ENCODE data around the gene CACNA2D3. TPM values are rescaled to one million over a fixed set of nuclear protein-coding genes. Genes with fewer than 3 reads are reported as not detected.

CACNA2D3 gene
- total RNA-seq, 4 donors from 2014 or later, result 0.55 to 3.4 (median 1.6) TPM

DNA sequence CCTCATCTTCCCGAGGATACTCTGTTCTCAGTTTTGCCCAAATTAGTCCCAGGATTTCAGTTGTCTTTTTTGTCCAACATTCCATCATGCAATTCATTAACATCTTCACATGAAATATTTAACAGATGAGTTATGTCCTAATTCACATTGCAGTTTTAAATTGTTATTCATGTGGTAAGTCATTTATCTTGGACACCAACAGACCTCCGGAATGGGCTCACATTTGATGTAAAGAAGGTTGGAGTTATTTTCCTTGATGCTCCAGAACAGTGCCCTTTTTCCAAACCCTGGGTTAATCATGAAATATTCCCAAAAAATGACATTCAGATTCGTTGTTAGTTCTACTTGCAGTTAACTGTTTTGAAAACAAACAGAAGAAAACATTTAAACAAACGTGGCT, 838.3 kb downstream of the CACNA2D3 start:
- H3K36me3 ChIP-seq, result no peaks in the 10 kb centered on the region
- H3K27ac ChIP-seq, result no peak overlapping the region
- no peak overlapping the region for H3K4me3 ChIP-seq
- no peaks in the 10 kb centered on the region for H3K4me1 ChIP-seq
- no peak for TF ChIP-seq CTCF (IDR thresholded peaks at IDR 0.05)
- TF ChIP-seq POLR2AphosphoS5 (IDR thresholded peaks at IDR 0.05), result no peak
- TF ChIP-seq EP300 (IDR thresholded peaks at IDR 0.05; ENCODE audit: low read depth), result no peak
- WGBS, 2 donors (ENCODE audit: low coverage in 1 of 2), result 59 to 67% methylated on average over 3 to 4 of the region's 4 CpGs
- intact Hi-C loops (cut with DNase I; ENCODE audit: low total_unique reads), result no loop called here
- H3K9me3 ChIP-seq, result no peaks in the 10 kb centered on the region
- in situ Hi-C loops (cut with MboI; ENCODE audit: low pct_ligation_motif_present in 1 of 4, low pct_unique_long_range_greater_than_20kb in 1 of 4, low sequenced_read_pairs in 3 of 4), result no loop called here
- no peak for DNase-seq
- H3K27me3 ChIP-seq, result no peaks in the 10 kb centered on the region

- no peaks in the 10 kb centered on the region for H3K36me3 ChIP-seq
- no peak for DNase-seq
- in situ Hi-C loops (cut with MboI; ENCODE audit: low pct_ligation_motif_present in 1 of 4, low pct_unique_long_range_greater_than_20kb in 1 of 4, low sequenced_read_pairs in 3 of 4), result no loop called here
- H3K9me3 ChIP-seq, result no peaks in the 10 kb centered on the region
- H3K4me1 ChIP-seq, result peaks cover 0 to 12% (median 0%) of the 10 kb centered on the region in 4 donors
- H3K27me3 ChIP-seq, result no peaks in the 10 kb centered on the region
- H3K4me3 ChIP-seq, result no peak overlapping the region
- intact Hi-C loops (cut with DNase I; ENCODE audit: low total_unique reads), result no loop called here
- 67 to 80% methylated on average over 1 to 2 of the region's 2 CpGs for WGBS, 2 donors (ENCODE audit: low coverage in 1 of 2)
- TF ChIP-seq POLR2AphosphoS5 (IDR thresholded peaks at IDR 0.05), result no peak
- no peak for TF ChIP-seq POLR2A (IDR thresholded peaks at IDR 0.05)
- TF ChIP-seq EP300 (IDR thresholded peaks at IDR 0.05; ENCODE audit: low read depth), result no peak
- no peak for TF ChIP-seq CTCF (IDR thresholded peaks at IDR 0.05)
- no peak overlapping the region for H3K27ac ChIP-seq
These were observed 839.8 kb downstream of the CACNA2D3 start for GRCh38 chr3:54962200-54962599.

GRCh38 chr3:54963641-54964040, 841.3 kb downstream of the CACNA2D3 start:
- no peak overlapping the region for H3K27ac ChIP-seq
- H3K27me3 ChIP-seq, result no peaks in the 10 kb centered on the region
- 77% methylated on average over 3 to 4 of the region's 4 CpGs for WGBS, 2 donors (ENCODE audit: low coverage in 1 of 2)
- no peaks in the 10 kb centered on the region for H3K36me3 ChIP-seq
- H3K9me3 ChIP-seq, result no peaks in the 10 kb centered on the region
- DNase-seq, result no peak
- in situ Hi-C loops (cut with MboI; ENCODE audit: low pct_ligation_motif_present in 1 of 4, low pct_unique_long_range_greater_than_20kb in 1 of 4, low sequenced_read_pairs in 3 of 4), result no loop called here
- no peak overlapping the region for H3K4me3 ChIP-seq
- no peak for TF ChIP-seq POLR2AphosphoS5 (IDR thresholded peaks at IDR 0.05)
- TF ChIP-seq CTCF (IDR thresholded peaks at IDR 0.05), result no peak
- H3K4me1 ChIP-seq, result peaks cover 0 to 15% (median 2%) of the 10 kb centered on the region in 4 donors
- intact Hi-C loops (cut with DNase I; ENCODE audit: low total_unique reads), result no loop called here

DNA sequence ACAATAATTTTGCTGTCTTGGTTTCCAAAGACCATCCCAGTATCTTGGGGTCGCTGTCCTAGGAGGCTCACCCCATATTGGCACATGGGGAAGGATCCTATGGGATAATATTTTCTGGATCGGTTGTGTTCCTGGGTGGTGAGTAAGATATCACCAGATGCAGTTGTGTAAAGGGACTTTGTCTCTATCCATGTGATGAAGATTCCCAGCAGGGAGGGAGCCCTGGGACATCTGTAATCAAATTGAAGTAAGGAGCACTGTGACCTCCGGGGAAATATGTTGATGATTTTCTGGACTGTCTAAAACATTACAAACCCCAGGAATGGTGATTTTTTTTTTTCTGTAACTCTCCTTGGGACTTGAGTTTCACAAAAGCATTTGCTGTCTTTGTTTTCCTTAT, 841.7 kb downstream of the CACNA2D3 start:
- intact Hi-C loops (cut with DNase I; ENCODE audit: low total_unique reads) (no loop called here), in situ Hi-C loops (cut with MboI; ENCODE audit: low pct_ligation_motif_present in 1 of 4, low pct_unique_long_range_greater_than_20kb in 1 of 4, low sequenced_read_pairs in 3 of 4) (no loop called here)
- Histone ChIP-seq H3K36me3 (no peaks in the 10 kb centered on the region), H3K27me3 (no peaks in the 10 kb centered on the region), H3K4me3 (no peak overlapping the region), H3K9me3 (no peaks in the 10 kb centered on the region), H3K27ac (no peak overlapping the region), H3K4me1 (peaks cover 0 to 15% (median 2%) of the 10 kb centered on the region in 4 donors)
- TF ChIP-seq CTCF (IDR thresholded peaks at IDR 0.05) (no peak), POLR2A (IDR thresholded peaks at IDR 0.05) (no peak)
- DNase-seq, result no peak
- WGBS, 2 donors (ENCODE audit: low coverage in 1 of 2), result 77 to 89% methylated on average over 2 to 3 of the region's 3 CpGs

Data from transverse colon (tissue), 4 donors.